HepG2 (cell line): ENCODE results near the gene TMEM120A.

ENCODE experiments used
- ELF1 ChIP-seq: sonication (generic); formaldehyde crosslinking; IDR thresholded peaks from 2 replicates; pipeline ENCODE4 v1.4.0; 2020; ENCODE audit warnings: missing genetic modification reagents
- FOXK1 ChIP-seq: sonication (generic); formaldehyde crosslinking; IDR thresholded peaks from 2 replicates; pipeline ENCODE4 v1.4.0; 2020; ENCODE audit warnings: low read depth, missing genetic modification reagents, borderline replicate concordance
- ZMYM4 ChIP-seq: sonication (generic); formaldehyde crosslinking; IDR thresholded peaks from 2 replicates; pipeline ENCODE4 v1.8.1; 2023; ENCODE audit warnings: mild to moderate bottlenecking, missing genetic modification reagents

DNA sequence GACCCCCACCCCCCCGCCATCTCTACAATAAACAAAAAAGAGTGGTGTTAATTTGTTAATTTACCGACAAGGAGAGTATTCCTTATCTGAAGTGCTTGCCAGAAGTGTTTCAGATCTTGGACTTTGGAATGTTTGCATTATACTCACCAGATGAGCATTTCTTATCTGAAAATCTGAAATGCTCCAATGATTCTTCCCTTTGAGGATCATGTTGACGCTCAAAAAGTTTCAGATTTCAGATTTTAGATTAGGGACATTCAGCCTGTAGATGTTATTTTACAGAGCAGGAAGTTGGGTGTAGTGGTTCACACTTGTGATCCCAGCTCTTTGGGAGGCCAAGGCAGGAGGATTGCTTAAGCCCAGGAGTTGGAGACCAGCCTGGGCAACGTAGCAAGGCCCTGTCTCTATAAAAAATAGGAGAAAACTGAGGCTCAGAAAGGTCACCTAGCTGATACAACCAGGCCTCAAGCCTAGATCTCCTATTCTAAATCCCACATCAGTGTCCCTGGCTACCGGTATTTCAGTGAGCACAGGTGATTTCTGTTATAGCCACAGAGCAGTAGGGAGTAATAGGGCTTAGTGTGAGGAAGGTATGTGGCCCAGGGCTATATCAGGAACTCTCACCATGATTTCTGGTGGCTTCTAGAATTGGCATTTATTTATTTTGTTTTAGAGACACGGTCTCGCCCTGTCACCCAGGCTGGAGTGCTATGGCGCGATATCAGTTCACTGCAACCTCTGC, 35.4 kb downstream of the TMEM120A start:
- 0 out of 2 replicates have a peak, but pooled peaks have one; percentile 14 for TF ChIP-seq FOXK1 (CRISPR knock-in tag)
- no peak for TF ChIP-seq ZMYM4 (CRISPR knock-in tag)
- TF ChIP-seq ELF1 (CRISPR knock-in tag) = no peak
